HuH-7 (cell line): Measurements from ENCODE around the gene CALHM5.

Source experiments
- DNase-seq: peaks from one replicate; pipeline ENCODE4 v3.0.0; 2011; ENCODE audit warnings: low spot score

CALHM5 gene

DNA sequence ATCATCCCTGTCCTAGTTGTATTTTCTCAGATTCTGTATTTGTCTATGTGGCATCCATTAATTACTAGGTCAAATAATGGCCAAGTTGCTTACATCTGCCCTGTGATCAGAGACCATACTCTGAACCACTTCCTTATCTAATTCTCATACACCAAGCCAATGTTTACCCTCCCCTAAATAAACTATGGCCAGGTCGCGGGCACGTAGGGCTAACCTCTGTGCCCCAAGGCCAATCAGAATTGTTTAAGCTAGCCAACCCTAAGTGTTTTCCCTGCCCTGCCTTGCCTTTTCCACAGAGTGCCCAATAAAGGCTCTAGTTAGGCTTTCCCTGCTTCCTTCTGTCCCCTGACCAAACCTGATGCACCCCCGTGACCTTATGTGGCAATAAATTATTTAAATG is 39.4 kb downstream of the CALHM5 start:
- peak; percentile 30 for DNase-seq

DNA sequence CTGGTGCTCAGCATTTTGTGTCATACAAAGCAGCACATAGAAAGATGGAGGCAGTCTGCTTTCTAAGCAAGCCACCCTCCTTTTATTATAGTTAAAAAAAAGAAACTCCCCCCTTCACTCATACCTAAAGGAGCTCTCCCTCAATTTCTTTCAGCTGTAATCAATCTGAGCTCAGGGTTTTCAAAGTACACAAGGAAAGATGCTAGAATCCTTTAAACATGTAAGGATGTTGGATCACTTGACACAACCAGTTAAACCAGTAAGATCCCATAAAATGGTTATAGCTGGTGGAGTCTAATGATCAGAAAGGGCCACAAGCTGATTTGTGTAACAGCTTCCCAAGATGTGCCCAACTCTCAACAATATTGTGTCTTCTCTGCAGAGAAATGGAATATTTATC is 42.0 kb downstream of the CALHM5 start, which contains the start of gene CALHM4:
Gene CALHM4 (plus strand): TSS at position 301 of the 400 bp plus-strand sequence. CDS start 43 bp downstream, at position 344.
- DNase-seq, result no peak

DNA sequence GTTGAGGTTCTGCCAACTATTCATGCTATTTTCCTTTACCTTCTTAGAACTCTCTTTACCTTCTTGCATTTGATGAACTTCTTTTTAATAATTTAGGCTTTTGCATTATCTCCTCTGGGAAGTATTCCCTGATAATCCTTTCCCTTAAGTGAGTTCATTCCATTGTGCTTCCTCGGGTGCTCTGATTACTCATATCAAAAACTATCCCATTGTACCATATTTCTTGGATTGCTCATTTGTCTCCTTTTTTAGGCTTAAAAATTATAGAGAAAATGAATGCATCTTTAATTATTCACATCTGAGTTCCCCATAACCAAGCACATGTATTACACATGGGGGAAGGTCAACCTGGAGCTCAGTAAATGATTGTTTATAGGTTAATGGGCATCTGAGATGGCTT is 44.6 kb downstream of the CALHM5 start:
- DNase-seq, result no peak

DNA sequence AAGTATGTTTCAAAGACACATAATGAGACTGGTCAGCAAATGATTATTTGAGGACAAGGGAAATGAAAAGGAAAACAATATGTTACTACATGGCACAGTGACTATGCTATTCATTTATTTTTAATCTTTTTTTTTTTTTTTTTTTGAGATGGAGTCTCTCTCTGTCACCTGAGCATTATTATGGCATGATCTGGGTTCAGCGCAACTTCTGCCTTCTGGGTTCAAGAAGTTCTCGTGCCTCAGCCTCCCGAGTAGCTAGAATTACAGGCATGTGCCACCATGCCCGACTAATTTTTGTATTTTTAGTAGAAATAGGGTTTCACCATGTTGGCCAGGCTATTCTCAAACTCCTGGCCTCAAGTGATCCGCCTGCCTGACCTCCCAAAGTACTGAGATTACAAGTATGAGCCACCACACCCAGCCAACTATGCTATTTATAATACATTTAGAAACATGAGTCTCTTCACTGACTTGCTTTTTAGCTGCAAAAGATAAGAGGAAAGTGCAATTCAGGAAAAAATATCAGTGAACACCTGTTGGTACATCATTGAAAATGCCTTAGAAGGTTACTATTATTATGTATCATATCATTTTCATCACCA is 45.5 kb downstream of the CALHM5 start:
- no peak for DNase-seq

DNA sequence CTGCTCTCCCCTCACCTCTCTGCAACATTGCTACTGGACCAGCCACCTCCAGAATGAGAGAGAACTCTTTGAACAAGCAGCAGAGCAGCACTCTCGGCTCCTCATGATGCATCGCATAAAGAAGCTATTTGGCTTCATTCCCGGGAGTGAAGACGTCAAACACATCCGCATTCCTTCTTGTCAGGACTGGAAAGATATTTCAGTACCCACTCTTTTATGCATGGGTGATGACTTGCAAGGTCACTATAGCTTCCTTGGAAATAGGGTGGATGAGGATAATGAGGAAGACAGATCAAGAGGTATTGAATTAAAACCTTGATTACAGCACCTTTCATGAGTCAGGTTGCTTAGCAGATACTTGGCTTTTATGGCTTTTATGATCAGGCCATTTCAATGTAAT is 46.5 kb downstream of the CALHM5 start:
- no peak for DNase-seq

DNA sequence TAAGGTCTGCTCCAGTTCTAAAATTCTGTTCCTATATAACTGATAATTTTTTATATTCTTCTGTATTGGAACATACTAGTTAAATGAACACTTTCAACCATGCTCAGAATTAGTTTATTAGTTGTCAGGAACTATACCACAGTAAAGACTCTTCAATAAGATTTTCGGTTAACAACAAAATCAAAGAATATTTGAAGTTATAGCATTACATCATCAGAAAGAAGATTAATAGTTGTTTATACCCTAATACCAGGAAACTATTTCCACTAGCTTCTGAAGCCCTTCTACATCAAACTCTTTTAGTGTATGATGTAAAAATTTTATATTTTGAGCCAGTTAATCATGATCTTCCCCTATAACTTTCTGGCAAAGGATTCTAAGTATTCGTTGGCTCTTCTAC is 48.7 kb downstream of the CALHM5 start:
- DNase-seq, result no peak

DNA sequence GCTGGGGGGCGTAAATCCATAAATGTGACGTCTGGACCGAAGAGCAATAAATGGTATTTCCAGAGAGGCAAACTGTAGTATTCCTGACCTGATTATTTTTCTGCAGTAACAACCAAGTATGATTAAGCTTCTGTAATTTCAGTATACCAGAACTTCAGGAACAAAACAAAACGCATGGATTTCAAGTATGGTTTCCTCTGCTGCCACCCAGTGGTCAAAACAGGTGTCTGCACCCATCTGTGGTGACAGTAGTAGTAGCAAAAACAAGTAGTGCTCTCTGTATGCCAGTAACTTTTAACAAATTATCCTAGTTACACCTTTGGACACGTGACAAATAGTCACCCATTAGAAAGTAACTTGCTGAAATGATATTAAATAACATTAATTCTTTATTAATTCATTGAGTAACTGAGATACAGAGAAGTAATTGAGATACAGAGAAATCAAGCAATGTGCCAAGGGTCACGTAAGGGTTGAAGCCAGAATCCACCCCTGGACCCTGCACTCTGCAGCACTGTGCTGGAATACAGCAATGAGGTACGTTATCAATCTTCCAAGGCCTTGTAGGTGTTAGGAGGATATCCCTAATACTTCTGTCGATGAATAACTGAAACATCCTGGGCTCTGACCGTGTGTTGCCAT is 50.1 kb downstream of the CALHM5 start:
- peak; percentile 62 for DNase-seq

DNA sequence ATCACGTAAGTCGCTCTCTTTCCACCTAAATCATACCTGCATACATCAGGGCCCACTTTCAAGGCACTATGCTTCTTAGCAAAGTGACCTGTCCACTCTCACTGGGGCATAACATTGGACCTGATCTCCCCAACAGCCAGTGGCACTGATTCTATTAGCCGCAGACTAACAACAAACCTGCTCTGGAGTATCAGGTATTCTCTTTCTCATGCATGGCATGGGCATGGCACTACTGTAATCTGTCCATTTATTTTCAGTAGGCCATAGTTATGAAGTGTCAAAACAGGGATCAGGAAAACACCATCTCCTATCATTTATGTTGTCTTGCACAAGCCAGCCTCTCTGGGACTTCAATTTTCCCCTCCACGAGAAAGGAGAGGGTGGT is 50.6 kb downstream of the CALHM5 start:
- no peak for DNase-seq

DNA sequence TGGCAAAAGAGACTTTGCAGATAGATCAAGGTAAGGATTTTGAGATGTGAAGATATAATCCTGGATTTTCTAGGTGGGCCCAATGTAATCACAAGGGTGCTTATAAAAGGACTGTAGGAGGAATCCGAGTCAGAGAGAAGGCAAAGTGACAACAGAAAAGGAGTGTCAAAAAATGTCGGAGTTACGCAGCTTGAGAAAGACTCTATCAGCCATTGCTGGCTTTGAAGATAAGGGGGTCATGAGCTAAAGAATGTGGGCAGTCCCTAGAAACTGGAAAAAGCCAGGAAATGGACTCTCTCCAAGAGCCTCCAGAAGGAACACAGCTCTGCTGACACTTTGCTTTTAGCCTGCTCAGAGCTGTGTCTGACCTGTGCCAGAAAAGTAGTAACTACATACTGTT is 51.2 kb downstream of the CALHM5 start:
- DNase-seq, result no peak

DNA sequence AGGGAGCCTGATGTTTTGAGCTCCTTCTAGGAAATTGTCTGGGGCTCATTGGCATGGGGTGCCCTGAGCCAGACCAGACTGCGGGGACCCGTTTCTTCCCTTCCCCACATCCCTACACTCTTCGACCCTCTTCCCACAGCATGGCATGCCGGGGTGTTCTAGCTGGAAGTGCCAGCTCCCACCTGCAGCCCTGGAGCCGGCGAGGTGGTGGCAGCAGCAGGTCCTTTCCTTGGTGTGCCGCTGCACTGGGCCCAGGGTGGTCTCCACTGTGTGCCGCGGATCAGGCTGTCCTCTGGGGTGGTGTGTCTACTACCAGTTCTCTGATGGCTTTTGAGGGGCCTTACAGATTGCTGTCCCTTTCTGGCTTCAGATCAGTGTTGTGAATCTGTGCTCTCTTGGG is 52.4 kb downstream of the CALHM5 start:
- DNase-seq, result no peak

DNA sequence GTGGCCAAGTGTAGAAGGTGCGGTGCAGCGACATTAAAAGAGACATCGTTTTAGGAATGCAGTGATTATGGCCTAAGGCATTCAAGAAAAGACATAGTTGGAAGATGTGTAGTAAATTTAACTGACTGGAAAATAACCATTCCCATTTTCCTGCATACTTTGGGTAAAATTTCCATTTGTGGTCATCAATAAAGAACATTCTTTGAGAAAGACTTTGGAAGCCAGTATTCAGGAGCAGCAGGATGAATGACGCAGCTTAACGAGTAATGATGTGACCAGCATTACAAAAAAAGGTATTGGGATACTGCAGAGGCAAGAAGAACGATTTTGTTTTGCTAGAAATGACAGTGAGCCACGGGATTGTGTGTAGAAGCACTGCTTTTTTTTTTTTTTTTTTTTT is 52.9 kb downstream of the CALHM5 start:
- DNase-seq, result no peak

DNA sequence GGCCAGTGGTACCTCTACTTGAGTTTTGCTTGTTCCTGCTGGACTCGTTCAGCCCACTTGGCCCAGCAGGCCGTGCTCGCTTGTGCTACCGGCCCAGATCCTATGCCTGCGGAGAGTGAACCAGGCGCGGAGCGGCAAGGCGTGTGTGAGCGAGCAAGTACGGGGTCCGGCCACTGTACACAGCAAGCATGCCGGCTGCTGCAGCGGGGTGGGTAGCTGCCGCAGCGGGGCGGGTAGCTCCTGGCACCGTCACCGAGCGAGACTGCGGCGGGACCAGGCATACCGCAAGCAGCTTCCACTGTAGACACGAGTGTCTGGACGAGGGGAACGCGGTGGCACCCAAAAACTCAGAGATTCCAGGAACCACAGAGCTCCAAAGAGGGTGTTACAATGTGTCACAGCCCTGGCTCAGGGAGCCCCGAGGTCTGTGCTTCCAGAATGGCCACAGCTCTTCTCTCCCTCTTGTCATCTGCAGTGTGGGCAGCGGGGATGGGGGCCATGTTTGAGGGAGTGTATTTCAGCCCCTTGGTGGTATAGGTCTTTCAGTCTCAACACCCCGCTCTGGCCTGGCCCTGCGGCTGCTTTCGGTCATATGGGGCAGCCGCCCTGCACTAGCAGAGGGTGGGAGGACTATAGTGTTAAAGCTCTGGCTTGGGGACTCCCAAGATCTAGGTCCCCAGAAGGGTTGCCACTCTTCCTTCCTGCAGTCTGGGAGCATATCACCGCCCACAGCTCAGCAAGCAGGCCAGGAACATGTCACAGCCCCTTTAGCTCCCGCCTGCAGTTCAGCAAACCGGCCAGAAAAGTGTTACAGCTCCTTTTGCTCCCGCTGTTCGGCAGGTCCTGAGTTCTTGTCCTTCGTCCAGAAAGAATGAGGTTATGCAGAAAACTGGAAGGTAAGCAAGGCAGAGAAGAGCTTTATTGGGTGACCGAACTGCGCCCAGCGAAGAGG is 53.8 kb downstream of the CALHM5 start:
- DNase-seq, result no peak

DNA sequence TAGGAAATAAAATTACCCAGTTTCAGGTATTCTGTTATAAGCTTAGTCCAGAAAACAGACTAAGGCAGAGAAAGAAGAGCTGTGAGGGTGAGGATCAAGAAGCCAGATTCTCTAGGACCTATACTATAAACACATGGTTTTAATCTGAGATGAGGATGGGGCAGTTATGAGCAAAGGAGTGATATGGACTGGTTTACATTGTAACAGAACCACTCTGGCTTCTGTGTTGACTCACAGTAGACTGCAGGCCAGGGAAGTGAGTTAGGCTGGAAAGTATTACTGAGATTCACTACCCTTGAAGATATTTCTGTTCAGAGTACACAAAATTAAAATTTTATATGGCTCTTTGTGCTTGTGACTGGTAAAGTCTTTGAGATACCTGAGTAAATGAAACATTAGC is 56.7 kb downstream of the CALHM5 start:
- DNase-seq, result no peak

DNA sequence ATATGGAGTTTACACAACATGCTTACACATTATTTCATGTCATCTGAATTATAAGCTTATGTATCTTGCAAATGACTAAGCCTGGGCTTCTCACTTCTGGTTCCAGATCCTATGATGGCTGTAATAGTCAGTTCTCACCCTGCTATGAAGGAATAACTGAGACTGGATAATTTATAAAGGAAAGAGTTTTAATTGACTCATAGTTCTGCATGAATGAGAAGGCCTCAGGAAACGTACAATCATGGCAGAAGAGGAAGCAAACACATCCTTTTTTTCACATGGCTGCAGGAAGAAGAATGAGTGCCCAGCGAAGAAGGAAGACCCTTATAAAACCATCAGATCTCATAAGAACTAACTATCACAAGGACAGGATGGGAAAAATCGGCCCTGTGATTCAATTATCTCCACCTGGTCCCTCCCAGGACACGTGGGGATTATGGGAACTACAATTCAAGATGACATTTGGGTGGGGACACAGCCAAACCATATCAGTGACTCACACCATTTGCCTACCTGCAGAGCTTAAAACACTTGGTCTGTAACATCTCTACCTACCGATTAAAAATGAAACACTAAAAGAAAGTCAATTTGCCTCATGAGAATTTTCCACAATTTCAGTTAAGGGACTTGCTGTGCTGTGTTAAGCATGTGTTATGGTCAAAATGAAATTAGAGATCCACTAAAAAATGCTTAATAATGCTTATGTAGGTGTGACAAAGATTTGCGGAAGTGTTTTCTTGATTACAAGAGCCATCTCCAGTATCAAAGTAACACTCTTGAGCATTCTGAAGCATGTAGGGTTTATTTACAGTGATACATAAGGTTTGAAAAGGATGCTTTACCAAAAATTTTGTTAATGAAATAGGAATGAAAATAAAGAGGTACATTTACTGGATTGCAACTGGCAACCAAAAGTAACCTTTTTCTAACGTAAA is 57.6 kb downstream of the CALHM5 start:
- no peak for DNase-seq

DNA sequence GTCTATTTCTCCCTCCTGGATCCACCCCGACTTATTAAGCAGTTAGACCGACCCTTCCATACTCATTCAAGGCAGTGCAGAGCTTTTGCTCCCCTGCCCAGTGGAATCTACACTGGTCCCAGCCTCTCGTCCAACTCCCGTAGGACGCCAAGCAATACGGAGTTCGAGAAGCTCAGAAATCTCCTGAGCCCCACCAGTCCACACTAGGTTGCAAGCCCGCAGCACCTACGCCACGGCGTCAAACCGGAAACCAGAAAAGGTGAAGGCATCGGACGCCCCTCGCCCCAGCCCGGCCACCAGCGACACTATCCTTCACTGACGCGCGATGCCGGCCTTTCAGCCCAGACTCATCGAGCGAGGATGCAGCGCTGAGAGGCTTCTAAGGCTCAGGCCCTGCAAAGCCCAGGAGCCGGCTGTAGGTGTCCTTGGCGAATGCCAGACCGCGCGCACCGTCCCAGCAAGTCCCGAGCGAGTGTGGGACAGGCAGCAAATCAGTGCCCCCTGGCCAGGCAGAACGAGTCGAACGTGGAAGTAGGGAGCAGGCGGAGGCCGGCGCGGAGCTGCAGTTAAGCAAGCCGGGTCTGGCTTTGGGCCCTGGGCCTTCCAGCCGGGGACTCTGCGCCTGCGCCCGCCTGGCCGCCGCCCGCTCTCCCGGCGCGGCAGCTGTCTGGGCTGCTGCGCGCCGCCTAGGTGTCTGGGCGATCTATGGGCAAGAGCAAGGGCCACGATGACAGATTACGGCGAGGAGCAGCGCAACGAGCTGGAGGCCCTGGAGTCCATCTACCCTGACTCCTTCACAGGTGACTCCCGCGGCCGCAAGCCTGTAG is 59.6 kb downstream of the CALHM5 start, which contains the start of gene RWDD1:
Gene RWDD1 (plus strand): TSS at position 649 of the 827 bp plus-strand sequence. CDS start 79 bp downstream, at position 728.
- DNase-seq, result peak; percentile 93

DNA sequence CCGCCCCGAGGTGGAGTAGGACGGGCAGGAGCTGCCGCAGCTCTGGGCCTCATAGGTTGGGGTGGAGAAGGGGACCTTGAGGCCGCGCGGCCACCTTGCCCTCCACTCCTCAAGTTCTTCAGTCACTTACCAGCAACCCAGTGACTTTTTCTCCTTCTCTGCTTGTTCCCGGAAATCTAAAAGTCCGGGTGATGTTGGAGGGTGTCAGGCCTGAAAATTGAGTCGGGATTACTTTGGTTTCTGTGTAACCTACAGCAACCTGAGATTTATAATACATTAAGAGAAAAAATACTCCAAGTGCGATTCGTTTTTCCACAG is 60.2 kb downstream of the CALHM5 start:
- DNase-seq, result no peak

DNA sequence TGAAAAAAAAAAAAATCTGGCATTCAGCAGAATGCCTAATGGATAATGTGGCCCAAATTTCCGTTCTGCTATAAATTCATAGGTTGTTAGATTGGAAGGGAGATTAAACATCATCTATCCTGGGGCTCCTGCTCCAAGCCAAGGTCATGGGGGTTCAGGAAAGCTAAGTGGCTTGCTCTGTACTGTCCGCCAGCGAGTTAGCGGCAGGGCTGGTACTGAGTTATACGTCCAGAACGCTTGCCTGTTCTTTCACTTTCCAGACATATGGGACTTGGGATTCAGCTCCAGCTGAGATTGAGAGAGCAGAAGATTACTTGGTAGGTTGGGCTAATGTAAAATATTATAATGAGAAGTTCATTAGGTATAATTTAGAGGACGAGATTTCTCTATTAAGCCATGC is 60.7 kb downstream of the CALHM5 start:
- no peak for DNase-seq
